Measurements from ENCODE around the gene RARRES1.
A peak's percentile ranks its signal among the peaks of the same experiment; 100 is the strongest.

The RARRES1 gene, protein sequence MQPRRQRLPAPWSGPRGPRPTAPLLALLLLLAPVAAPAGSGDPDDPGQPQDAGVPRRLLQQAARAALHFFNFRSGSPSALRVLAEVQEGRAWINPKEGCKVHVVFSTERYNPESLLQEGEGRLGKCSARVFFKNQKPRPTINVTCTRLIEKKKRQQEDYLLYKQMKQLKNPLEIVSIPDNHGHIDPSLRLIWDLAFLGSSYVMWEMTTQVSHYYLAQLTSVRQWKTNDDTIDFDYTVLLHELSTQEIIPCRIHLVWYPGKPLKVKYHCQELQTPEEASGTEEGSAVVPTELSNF

DNA sequence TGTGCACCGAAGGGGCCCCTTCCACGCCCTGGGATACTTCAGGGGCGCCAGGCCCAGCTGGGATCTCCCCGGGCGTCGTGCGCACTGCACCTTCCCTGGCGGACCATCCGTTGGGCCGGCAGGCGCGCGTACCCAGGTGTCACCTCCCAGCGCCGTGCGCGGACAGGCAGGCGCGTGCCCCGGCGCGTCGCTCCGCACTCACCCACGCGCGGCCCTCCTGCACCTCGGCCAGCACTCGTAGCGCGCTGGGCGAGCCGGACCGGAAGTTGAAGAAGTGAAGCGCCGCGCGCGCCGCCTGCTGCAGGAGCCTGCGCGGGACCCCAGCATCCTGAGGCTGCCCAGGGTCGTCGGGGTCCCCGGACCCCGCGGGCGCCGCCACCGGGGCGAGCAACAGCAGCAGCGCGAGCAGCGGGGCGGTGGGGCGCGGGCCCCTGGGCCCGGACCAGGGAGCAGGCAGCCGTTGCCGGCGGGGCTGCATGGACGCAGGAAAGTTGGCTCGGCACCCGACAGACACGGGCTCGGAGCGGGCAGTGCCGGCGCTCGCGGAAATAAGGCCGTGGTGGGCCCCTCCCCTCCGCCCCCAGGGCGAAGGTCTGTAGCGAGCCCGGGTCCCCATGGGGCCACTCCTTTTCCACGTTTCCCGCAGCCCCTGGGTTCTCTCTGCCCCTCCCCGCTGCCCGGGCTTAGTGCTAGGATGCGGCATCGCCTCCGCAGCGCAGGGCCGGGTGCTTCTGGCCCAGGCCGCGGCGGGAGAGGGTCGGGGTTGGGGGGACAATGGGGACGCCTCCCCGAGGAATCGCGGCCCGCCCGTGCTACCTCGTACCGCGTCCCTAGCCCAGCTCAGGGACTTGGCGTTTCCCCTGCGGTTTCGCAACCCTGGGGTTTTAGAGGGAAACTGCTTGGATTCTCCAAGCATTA, at the start of gene RARRES1:
RARRES1 (minus strand) TSS at position 520 of the 918 bp plus-strand sequence; CDS start at position 478, 42 bp downstream.
- DNase-seq: peak; percentile 58 to 63

DNA sequence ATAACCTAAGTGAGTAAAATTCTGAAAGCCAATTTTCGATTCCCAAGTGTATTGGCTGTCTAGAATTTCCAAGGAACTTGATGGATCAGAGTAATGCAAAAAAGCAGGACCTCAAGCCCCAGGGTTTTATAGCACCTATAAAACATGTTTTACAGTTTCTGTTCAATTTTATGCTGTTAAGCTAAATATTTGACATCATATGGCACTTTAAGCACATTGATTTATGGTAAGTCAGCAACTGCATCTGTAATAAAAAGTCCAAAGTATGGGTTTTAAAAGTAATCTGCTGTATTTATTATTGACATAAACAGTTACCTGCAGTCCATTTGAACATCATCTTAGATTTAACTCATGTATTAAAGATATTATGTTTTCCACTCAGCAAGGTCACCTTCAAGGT, 49.6 kb upstream of the RARRES1 start:
- DNase-seq: no peak

DNA sequence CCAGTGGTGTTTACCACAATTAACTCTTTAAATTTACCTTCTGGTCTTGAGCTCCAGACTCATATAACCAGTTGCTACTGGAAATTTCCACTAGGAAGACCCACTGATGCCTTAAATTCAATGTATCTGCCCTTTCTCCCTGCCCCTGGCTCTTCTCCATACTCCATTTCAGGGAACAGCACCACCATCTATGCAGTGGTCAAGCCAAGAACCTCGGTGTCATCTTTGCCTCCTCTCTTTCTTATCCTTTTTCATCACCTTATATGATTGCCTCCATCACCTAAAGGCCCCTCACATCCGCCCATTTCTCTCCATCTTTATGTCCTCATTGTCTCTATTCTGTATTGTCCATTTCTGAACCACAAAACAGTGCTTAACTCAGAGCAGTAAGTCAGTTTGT, 48.9 kb upstream of the RARRES1 start:
- no peak for DNase-seq

DNA sequence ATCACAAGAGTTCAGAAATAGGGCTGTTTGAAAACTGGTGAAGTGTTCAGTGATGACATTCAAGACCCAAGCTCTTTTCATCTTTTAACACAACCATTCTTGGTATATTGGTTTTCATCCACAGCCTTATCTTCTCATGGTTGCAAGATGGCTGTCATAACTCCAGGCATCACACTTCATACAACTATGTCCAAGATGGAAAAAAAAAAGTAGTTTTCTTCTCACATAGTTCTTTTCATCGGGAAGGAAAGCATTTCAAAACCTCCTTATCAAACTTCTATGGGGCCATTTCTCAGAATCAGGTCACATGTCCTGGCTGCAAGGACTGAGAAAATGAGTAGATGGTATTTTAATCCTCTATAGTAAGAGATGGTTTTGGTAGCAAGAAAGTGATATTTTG, 48.5 kb upstream of the RARRES1 start:
- DNase-seq: no peak

DNA sequence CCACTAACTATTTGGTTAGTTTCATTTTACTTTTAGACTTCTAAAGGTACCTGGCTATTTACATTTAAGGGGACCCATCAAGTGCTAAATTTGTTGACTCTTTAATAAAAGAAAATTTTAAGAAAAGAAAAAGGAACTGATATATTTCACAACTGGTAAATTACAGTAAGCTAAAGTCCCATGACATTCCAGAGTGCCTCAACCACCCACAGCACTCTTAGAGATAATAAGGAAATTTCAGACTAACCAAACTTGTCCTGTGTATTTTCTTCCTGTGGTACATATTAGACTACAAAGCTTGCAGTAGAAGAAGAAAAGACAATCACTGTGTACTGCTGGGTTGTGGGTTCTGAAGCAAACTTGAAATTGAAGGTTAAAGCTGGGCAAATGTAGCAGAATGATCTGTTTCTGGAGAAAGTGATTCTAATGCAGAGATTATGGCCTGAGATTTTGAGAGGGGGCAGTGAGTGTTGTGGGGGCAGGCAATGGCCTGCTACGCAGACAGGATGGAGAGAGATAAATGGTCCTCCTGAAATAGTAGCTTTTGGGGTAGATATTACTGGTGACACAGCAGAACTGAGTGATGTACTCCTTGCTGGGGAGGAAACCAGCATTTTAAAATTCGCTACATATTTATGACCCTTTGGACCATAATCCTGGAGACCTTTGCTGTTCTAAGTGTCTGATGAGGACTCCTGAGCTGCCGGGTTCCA, 45.1 kb upstream of the RARRES1 start:
- no peak for DNase-seq

DNA sequence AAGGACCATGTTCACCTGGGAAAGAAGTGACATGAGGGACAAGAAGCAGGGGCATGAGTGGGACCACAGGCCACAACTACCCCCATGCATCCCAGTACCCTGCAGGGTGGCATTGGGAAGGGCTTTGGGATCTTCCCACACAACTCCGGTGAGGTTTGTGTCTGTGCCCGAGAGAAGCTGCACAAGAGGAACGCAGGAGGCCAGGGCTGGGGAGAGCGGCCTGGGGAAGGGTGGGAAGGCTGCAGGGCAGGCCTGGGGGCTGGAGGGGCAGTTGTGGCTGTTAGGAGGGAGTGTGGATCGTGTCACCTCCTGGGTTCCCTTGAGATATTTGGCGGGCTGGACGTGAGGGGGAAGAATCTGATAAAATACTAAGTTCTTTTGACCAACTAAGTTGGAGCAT, 44.3 kb upstream of the RARRES1 start:
- no peak for DNase-seq

DNA sequence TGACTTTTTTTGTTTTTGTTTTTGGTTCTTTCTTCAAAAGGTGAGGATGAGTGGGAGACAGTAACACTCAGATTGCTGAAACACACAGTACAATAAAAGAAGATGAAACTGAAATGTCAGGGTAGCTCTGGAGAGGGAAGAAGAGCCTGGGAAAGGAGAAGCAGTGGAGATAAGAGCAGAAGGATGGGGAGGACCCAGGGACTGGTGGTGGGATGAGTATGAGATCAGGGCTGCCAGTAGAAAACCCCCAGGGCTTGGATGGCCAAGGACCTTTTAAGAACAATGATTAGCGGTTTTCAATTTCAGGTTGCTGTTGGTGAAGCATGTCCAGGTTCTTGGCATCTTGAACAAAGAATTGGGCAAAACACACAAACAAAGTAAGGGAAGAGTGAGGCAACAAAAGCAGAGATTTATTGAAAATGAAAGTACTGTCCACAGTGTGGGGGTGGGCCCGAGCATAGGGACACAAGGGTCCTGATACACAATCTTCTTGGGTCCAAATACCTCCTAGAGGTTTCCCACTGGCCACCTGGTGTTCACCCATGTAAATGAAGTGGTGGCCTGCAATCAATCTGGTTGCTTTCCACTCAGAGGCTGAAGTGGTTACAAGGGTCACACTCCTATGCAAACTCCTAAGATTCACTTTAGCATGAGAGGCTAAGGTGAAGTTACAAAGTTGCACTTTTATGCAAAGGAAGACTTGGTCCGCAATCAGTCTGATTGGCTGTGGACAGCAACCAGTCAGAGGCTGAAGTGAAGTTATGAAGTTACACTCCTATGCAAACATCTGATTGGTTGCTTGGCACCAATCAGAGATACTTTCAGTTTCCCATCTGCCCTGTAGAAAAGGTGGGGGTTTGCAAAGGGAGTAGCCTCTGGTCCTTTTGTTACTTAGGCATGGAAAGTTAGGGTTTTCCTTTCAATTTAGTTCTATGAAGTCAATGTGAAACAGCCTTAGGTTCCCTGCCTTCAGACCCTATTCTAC, 43.5 kb upstream of the RARRES1 start:
- DNase-seq: no peak

DNA sequence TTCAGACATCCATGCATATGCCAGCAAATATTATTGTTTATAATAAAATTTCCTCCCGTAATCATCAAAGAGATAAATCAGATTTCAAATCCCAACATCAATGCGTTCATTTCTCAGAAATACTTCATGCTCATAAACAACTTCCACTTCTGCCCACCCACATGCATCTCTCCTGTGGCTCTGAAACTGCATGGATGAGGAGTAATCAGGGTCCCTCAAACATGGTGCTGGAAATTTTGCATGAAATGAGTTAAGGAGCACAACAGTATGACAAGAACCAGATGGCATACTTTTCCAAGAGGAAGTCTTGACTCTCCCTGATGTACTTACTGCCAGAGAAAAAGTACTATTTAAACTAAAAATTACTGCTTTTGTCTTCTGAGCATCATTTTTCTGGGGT, 42.7 kb upstream of the RARRES1 start:
- no peak for DNase-seq

DNA sequence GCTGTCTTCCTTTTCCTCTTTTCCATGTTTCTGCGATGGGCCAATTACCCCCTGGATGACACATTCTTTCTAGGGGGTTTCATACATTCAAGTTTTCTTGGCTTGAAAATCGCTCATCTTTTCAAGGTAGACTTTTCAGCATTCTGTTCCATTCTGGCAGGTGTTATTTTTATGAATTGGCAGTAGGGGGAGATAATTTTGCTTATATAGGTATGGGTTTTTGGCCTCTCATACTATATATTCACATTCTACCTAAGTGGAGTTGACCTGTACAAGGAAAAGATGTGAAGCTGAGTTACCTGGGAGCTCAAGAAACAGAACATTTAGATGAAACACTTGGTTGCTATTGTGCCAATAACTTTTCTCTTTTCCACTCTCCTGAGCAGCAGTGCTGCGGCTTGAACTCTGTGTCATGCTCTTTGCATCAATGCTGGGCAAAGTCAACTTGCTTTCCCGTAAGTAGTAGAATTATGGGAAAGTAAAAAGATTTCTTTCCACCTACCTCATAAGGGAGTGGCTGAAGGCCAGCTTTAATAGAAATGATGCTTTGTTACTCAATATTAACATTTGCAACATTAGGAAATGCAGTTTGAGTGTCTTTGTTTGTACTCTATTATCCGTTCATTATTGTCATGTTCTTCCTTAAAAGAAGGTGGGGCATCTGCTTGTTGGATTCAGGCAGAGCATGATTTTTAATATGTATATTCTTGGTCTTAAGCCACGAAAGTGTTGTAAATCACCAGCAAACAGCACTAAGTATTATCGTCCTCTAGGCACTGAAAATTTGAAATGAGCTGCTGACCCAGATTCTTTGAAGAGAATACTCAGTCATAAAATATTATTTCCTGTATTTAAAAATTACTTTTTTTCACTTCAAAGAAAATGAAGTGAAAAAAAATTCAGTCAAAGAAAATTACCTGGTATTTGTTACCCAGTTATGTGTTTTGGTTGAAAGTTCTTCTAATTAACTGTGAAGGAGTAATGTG, 41.9 kb upstream of the RARRES1 start:
- DNase-seq: no peak

DNA sequence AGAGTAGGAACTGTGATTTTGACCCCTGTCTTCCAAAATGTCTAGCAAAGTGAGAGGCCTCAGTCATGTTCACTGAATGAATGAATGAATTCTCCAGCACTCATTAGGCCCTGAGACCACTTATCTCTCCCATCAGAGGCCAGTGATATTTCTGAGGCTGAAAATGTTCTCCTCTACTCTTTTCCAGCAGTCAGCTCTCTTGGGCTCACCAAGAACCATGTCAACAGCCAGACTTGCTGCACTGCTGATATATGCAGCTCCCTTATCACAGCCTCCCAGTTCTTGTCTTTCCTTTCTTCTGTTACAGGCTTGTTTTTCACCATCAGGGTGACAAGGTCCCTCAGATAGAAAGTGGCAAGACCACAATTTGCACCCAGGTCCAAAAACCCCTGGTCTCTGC, 40.9 kb upstream of the RARRES1 start:
- no peak for DNase-seq

DNA sequence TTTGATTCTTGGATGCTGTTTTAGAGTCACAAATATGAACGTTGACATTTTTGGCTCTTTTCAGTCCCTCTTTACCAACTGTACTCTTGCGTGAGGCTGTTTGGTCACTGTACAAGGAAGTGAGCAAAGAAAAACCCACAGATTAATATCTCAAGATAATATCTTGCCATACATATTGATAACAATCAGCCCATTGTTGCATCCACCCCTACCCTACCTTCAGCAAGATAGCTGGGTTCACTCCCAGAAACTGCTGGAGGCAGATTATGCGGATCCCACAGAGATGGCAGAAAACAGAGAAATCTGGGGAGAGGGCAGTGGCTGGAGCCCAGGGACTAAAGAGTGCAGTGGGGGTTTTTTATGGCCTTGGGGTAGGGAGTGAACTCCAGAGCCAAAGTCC, 39.7 kb upstream of the RARRES1 start:
- DNase-seq: no peak

DNA sequence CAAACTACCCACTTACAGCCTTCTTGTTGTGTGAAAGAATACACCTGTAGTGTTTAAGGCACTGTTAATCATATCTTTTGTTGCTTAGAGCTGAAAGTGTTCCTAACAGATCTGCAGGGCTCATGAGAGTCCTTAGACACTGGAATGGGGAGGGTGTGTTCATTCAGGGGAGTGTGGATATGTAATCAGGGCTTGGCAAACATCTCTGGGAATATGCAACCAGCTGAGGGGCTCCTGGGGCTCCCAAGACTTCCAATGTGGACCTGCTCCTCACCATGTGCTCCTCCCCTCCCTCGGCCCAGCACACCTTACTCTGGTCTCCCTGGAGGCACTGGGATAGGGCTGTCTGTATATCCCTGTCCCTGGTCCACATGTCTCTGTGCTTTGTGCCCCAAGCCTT, 39.3 kb upstream of the RARRES1 start:
- no peak for DNase-seq

DNA sequence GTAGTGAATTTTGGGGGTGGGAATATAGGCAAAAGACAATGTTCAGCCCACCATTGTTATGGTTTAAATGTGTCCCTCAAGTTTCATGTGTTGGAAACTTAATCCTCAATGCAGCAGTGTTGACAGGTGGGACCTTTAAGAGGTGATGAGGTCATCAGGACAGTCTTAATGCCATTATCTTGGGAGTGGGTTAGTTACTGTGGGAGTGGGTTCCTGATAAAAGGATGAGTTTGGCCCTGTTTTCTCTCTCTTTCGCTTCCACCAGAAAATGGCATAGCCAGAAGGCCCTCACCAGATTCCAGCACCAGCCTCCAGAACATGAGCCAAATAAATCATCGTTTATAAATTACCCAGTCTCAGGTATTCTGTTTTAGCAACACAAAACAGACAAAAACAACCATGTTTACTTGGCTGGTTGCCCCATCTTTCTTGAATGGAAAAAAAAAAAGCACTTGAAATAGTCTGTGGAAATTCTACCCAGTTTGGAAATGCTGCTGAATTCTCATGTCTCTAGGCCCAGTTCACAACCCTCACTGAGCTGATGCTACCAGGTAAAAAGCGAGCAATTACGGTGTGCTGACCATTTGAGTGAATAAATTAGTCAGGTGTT, 38.6 kb upstream of the RARRES1 start:
- no peak for DNase-seq

DNA sequence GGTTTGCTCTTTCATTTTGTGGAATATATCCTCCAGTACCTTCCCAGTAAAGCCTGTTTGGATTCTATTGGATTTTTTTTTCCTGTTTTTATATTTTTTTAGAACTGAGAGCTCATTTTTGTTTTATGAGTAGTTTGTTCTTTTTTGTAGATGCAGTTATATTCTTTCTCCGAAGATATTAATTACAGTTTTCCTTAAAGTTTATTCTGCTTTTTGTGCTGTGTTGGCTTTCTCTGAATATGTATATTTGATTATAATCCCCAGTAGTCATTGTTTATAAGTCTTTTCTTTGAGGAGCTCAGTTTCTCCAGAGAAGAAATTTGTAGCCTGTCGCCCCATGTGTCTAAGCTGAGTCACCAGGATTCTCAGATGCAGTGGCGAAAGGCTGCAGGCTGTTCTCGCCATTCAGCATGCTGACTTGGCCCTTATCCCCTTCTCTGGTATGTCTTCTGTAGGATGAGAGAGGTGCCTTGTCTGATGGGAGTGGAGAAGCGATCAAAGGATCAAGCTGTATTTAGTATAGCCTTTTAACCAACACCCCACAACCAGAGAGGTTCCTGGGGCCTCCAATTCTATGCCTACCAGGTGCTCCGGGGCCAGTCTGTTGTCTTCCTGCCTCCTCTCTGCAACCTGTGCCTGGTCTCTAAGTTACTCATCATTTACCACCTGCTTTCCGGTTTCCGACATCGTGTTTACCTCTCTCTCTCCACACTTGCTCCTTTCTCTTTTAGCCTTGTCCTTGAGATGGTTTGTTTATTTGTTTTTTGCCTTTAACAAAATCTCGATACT, 37.9 kb upstream of the RARRES1 start:
- DNase-seq: no peak

DNA sequence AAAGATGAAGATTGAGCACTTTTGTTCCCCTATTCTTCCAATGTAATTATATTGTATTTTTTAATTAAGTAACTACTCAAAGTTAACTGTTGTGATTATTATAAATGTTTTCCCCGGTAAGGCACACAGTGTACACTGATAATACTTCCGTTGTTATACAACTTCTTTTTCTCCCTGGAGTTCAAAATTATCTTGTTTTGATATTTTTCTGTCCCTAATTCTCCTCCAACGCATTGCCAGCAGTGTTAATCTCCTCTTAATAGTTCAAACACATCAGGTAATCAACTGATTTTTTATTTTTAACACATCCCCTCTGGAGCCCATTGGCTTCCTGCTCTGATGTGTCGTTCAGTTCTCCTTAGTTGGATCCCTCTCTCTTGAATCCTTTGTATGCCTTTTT, 37.3 kb upstream of the RARRES1 start:
- no peak for DNase-seq

DNA sequence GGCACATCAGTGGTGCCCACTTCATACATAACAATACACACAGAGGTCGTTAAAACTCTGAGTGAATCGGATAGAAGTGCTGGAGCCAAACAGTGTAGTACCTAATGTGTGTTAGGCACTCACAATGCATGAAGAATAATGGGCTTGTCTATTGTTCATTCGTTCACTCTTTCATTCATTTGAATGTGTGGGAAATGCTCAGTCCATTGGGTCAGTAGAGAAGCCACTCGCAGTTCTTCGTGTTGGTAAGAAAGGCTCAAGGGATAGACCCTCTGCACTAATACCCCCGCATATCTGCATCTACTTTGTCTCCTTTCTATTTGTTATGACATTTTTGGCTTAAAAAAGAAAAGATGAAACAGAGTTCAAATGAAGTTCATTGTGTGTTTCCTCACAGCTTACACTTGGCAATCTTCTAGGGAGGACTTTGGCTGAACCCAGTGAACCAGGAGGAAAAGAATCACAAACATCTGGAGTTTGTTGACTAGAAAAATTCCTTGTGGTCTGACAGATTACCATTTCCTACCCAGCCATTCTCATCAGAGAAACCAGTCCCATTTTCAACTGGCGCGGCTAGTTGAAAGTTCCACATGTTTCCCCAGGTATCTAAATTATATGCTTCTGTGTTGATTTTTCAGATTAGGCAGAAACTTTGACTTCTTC, 36.8 kb upstream of the RARRES1 start:
- DNase-seq: no peak

DNA sequence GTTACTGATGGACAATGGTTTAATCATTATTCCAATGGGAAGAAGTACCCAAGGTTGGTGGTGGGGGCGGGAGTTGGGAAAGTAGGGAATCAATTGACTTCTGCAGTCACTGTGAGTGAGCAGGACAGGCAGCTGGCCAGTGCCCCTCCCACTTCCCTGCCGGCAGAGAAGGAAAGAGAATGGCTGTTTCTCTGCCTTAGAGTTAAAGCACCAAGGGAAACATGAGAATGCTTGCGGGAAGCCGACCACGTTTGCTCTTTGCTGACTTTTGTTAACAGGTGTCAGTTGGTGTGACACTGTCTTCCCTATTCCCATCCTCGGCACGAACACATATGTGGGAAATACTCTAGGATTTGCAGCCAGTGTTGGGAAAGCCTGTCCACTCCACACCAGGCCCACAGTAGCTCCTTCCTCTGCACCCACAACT, 36.1 kb upstream of the RARRES1 start:
- DNase-seq: no peak

DNA sequence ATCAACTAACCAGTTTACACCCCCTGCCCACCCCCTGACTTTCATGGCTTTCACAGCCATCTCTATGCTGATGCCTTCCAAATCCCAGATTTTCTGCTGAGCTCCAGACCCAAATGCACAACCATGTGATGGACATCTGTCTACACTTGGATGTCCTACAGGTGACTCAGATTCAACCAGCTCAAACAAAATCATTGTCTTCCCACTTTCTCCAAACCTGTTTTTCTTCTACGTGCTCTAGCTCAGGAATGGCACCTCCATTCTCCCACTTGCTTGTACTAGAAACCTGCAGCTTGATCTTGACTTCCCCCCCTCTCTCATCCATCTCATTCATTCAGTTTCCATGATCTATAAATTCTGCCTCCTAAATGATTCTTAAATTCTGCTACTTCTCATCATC, 34.1 kb upstream of the RARRES1 start:
- DNase-seq: no peak

Data from activated CD4-positive, alpha-beta T cell treated with anti-CD3 and anti-CD28 coated beads, Interleukin-2, amount 50 U/mL, for 48 hours (primary cell).